Spleen (tissue), 11 donors: ENCODE data around the gene EBLN2. TPM values are rescaled to one million over a fixed set of nuclear protein-coding genes. Genes with fewer than 3 reads are reported as not detected.
"Not testable (repeated sequence)": the region's sequence is repeated elsewhere in the genome, so short reads cannot be mapped to it uniquely, and the experiment has no call there.

Source experiments
- DNase-seq: peaks from one replicate; pipeline ENCODE4 v3.0.0-alpha.2; 2020
- H3K27ac ChIP-seq, 8 donors: fragments of 200-600 bp; sonication (generic) in 7 of 8; 1 replicate in 4 of 8; 2 replicates in 4 of 8; pipeline versions ENCODE4 v1.5.0 to v1.8.0; 2016 to 2021; ENCODE audit warnings: inconsistent platforms in 4 of 8, mild to moderate bottlenecking in 4 of 8, moderate library complexity in 1 of 8
- H3K27me3 ChIP-seq, 7 donors: fragments of 200-600 bp; sonication (generic) in 6 of 7; replicated peaks in 1 of 7; 1 replicate in 4 of 7; 2 replicates in 3 of 7; pipeline versions ENCODE4 v1.5.0 to v1.8.0; 2016 to 2021; ENCODE audit warnings: inconsistent platforms in 3 of 7, mild to moderate bottlenecking in 1 of 7
- H3K36me3 ChIP-seq, 6 donors: fragments of 200-600 bp; sonication (generic) in 5 of 6; 1 replicate in 4 of 6; 2 replicates in 2 of 6; pipeline versions ENCODE4 v1.5.0 to v1.8.0; 2016 to 2021; ENCODE audit warnings: inconsistent platforms in 2 of 6
- H3K4me1 ChIP-seq, 6 donors: fragments of 200-600 bp; sonication (generic) in 5 of 6; 1 replicate in 3 of 6; 2 replicates in 3 of 6; pipeline versions ENCODE4 v1.5.0 to v1.8.0; 2016 to 2021; ENCODE audit warnings: inconsistent platforms in 3 of 6
- H3K4me3 ChIP-seq, 8 donors: fragments of 200-600 bp; sonication (generic) in 7 of 8; 1 replicate in 4 of 8; 2 replicates in 4 of 8; pipeline versions ENCODE4 v1.5.0 to v1.8.0; 2016 to 2021; ENCODE audit warnings: inconsistent platforms in 4 of 8, mild to moderate bottlenecking in 4 of 8, moderate library complexity in 2 of 8
- H3K9me3 ChIP-seq, 8 donors: fragments of 200-600 bp; sonication (generic) in 7 of 8; 1 replicate in 4 of 8; 2 replicates in 4 of 8; pipeline versions ENCODE4 v1.5.0 to v1.8.0; 2016 to 2021; ENCODE audit warnings: inconsistent platforms in 4 of 8
- CTCF ChIP-seq, 11 experiments: fragments of 200-600 bp in 7 of 11; fragments of 450-650 bp in 4 of 11; sonication (generic) in 4 of 11; IDR thresholded peaks in 8 of 11; conservative IDR thresholded peaks in 3 of 11; 1 replicate in 7 of 11; 2 replicates in 4 of 11; pipeline versions ENCODE4 v1.4.0 to v1.8.0; 2016 to 2021; ENCODE audit warnings: antibody characterized with exemption in 11 of 11, inconsistent platforms in 4 of 11, mild to moderate bottlenecking in 1 of 11
- POLR2A ChIP-seq, 3 donors: fragments of 450-650 bp; IDR thresholded peaks; one replicate each; pipeline ENCODE4 v1.5.1; 2017; ENCODE audit warnings: antibody characterized with exemption in 3 of 3, mild to moderate bottlenecking in 1 of 3
- POLR2AphosphoS5 ChIP-seq, 3 donors: sonication (generic); formaldehyde crosslinking; IDR thresholded peaks; one replicate each; pipeline ENCODE4 v1.5.1; 2017; ENCODE audit warnings: antibody characterized with exemption in 3 of 3
- WGBS, 5 donors: extraction: QIAGEN DNeasy Blood & Tissue Kit in 3 of 5; methylation state at CpG; one replicate each; pipeline versions ENCODE4 v1.1.5 to v1.1.7; 2013 to 2018; 5-methylcytosine and 5-hydroxymethylcytosine counted together
- intact Hi-C: fragments of 100-400 bp; cut with DNase I; formaldehyde crosslinking; loops from one replicate; pipeline ENCODE4 v1.15.0; 2023; ENCODE audit warnings: low total_unique reads
- polyA plus RNA-seq, 3 donors: library from polyadenylated mRNA; stranded (reverse); fragments of 200-250 nt; gene quantifications; one replicate each; pipeline ENCODE4 v1.2.1, GENCODE V29; 2013
- total RNA-seq, 7 donors: library from RNA; depleted of rRNA in 3 of 7; stranded (reverse); fragments of >200 nt in 3 of 7; fragmentation: NEBNext Ultra II Directional in 4 of 7; extraction: Animal tissue kit (Norgen Biotek cat#: 25700) in 4 of 7; gene quantifications; one replicate each; pipeline versions ENCODE4 v1.1.0 to v1.2.1, GENCODE V29; 2016 to 2021
- donor health status: healthy with polysubstance abuse.
- donor health status: DM: no; HTN: no; CAD: no; lungs with moderate emphysema.
- donor health status: DM: no; HTN: no; CAD: no.
- donor health status: Bipolar disorder and iron deficiency.
- donor health status: healthy.
- donor health status: DM: no; HTN: no; CAD: no.
- donor health status: DM: yes; HTN: yes; CAD: no.

EBLN2 gene
- total and polyA plus RNA-seq, 10 donors: 0.13 to 15.0 (median 6.9) TPM

GRCh38 chr3:73056014-73056844, 5.2 kb upstream of the EBLN2 start:
- TF ChIP-seq CTCF (IDR thresholded peaks at IDR 0.05 in 8 of 11, conservative IDR thresholded peaks at IDR 0.05 in 3 of 11) (peak in 10 of 11 experiments; percentile 11 to 50 (median 44)), POLR2A (IDR thresholded peaks at IDR 0.05) (no peak)
- Histone ChIP-seq H3K9me3 (no peaks in the 10 kb centered on the region), H3K27ac (peak overlapping the region in 1 of 8 donors; percentile 32), H3K36me3 (peaks cover 0 to 32% (median 8%) of the 10 kb centered on the region in 6 donors), H3K4me1 (peaks cover 0 to 44% (median 14%) of the 10 kb centered on the region in 6 donors), H3K4me3 (no peak overlapping the region), H3K27me3 (no peaks in the 10 kb centered on the region)
- WGBS, 5 donors: 36 to 45% (median 38%) methylated on average over 5 of the region's 5 CpGs
- intact Hi-C loops: loop anchor here (5.0 kb wide), 1 partner anchor 114 kb away; no protein-coding TSS in a partner anchor
- DNase-seq: no peak

- H3K27ac ChIP-seq: no peak overlapping the region
- no peak for TF ChIP-seq POLR2AphosphoS5 (IDR thresholded peaks at IDR 0.05)
- no peak for TF ChIP-seq POLR2A (IDR thresholded peaks at IDR 0.05)
- no peak for TF ChIP-seq CTCF (IDR thresholded peaks at IDR 0.05 in 8 of 11, conservative IDR thresholded peaks at IDR 0.05 in 3 of 11)
- intact Hi-C loops: loop anchor here (5.0 kb wide), 1 partner anchor 114 kb away; no protein-coding TSS in a partner anchor
- DNase-seq: no peak
- H3K9me3 ChIP-seq: no peaks in the 10 kb centered on the region
- peaks cover 0 to 44% (median 17%) of the 10 kb centered on the region in 6 donors for H3K4me1 ChIP-seq
- H3K36me3 ChIP-seq: peaks cover 0 to 32% (median 11%) of the 10 kb centered on the region in 6 donors
- no peaks in the 10 kb centered on the region for H3K27me3 ChIP-seq
- no peak overlapping the region for H3K4me3 ChIP-seq
These were observed 4.7 kb upstream of the EBLN2 start for GRCh38 chr3:73056845-73057150.

DNA sequence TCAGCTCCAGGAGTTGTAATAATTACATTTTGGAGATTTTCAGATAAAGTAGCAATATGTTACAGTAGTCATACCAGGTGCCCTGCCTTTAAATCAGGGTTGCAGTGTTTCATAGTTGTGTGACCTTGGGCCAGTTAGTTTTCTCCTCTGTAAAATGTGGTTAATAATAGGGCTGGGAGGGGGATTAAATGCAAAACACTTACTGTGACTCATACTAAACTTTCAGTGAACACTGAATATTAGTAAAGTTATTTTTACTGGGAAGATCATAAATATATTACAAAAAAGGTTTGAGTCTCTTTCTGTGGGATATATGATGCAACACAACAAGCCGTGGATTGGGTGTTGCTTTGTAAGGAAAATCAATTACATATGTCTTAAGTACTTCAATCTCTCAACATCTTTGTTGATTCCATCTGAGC, 1.1 kb upstream of the EBLN2 start:
- no peak overlapping the region for H3K27ac ChIP-seq
- 52 to 87% (median 73%) methylated on average over 1 of the region's 1 CpG for WGBS, 5 donors
- no peak overlapping the region for H3K4me3 ChIP-seq
- no peak for DNase-seq
- TF ChIP-seq POLR2AphosphoS5 (IDR thresholded peaks at IDR 0.05) (no peak), POLR2A (IDR thresholded peaks at IDR 0.05) (no peak), CTCF (IDR thresholded peaks at IDR 0.05 in 8 of 11, conservative IDR thresholded peaks at IDR 0.05 in 3 of 11) (no peak)
- H3K4me1 ChIP-seq: peaks cover 0 to 28% (median 14%) of the 10 kb centered on the region in 6 donors
- intact Hi-C loops: no loop called here
- no peaks in the 10 kb centered on the region for H3K9me3 ChIP-seq
- no peaks in the 10 kb centered on the region for H3K27me3 ChIP-seq
- peaks cover 4 to 67% (median 42%) of the 10 kb centered on the region in 6 donors for H3K36me3 ChIP-seq

DNA sequence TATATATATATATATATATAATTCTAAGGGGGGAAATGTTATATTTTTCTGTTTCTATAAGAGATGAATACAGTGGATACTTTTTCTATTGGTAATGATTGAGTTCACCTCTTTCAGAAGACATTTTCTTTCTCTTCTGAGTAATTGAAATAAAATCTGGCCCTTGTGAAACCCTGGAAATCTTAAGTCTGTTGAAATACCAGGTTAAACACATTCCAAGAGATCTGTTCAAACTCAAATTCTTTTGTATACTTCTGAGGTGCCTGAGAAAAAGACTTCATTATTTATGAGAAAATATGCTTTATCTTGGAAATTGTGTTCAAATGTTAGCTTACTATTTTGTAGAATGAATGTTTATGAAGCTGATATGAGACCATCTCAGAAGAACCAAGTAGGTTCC, 4.8 kb downstream of the EBLN2 start:
- H3K4me3 ChIP-seq, H3K27me3 ChIP-seq, H3K4me1 ChIP-seq, DNase-seq, intact Hi-C loops, H3K27ac ChIP-seq, H3K9me3 ChIP-seq: not testable (repeated sequence)
- H3K36me3 ChIP-seq: peaks cover 4 to 80% (median 52%) of the 10 kb centered on the region in 6 donors
